Activated CD8-positive, alpha-beta T cell treated with anti-CD3 and anti-CD28 coated beads for 36 hours (primary cell): ENCODE results near the gene B4GALT2. TPM values are rescaled to one million over a fixed set of nuclear protein-coding genes. Genes with fewer than 3 reads are reported as not detected.

Source experiments
- ATAC-seq: fragments of 200-7000 bp; cut with Tn5 transposase; one replicate; pipeline ENCODE4 v1.10.0; 2021; ENCODE audit warnings: mild to moderate bottlenecking, moderate library complexity
- CTCF ChIA-PET: fragments of 350-600 bp; sonication (Branson Sonifier 250); formaldehyde crosslinking; loops from one replicate; lab custom pipeline; 2021; ENCODE audit warnings: antibody characterized with exemption; lab: Charles Lee
- POLR2A ChIA-PET: fragments of 350-600 bp; sonication (Branson Sonifier 250); formaldehyde crosslinking; loops from one replicate; lab custom pipeline; 2021; ENCODE audit warnings: antibody characterized with exemption; lab: Charles Lee
- DNase-seq: peaks from one replicate; pipeline ENCODE4 v3.0.0-alpha.2; 2020
- H3K27ac Mint-ChIP-seq: one replicate; pipeline ENCODE4 v1.8.0; 2021; ENCODE audit warnings: mild to moderate bottlenecking, mixed read lengths
- H3K27me3 Mint-ChIP-seq: one replicate; pipeline ENCODE4 v1.8.0; 2021; ENCODE audit warnings: mixed read lengths
- H3K36me3 Mint-ChIP-seq: one replicate; pipeline ENCODE4 v1.8.0; 2021; ENCODE audit warnings: low read depth, mixed read lengths
- H3K4me1 Mint-ChIP-seq: one replicate; pipeline ENCODE4 v1.8.0; 2021; ENCODE audit warnings: low read depth, mixed read lengths
- H3K4me3 Mint-ChIP-seq: one replicate; pipeline ENCODE4 v1.8.0; 2021; ENCODE audit warnings: mild to moderate bottlenecking, moderate library complexity, mixed read lengths
- H3K9me3 Mint-ChIP-seq: one replicate; pipeline ENCODE4 v1.8.0; 2021; ENCODE audit warnings: mixed read lengths
- CTCF ChIP-seq: fragments of 200-600 bp; IDR thresholded peaks from one replicate; pipeline ENCODE4 v1.8.0; 2022; ENCODE audit warnings: antibody characterized with exemption, mild to moderate bottlenecking
- intact Hi-C: fragments of 100-400 bp; cut with micrococcal nuclease; formaldehyde crosslinking; loops from one replicate; pipeline ENCODE4 v1.10.0; 2022
- total RNA-seq, 2 experiments: library from RNA; stranded (reverse); gene quantifications; one replicate each; pipeline ENCODE4 v1.2.3, GENCODE V29; 2021

Gene B4GALT2
- total RNA-seq, 2 experiments from 2014 or later, result 35.4 to 35.5 TPM

DNA sequence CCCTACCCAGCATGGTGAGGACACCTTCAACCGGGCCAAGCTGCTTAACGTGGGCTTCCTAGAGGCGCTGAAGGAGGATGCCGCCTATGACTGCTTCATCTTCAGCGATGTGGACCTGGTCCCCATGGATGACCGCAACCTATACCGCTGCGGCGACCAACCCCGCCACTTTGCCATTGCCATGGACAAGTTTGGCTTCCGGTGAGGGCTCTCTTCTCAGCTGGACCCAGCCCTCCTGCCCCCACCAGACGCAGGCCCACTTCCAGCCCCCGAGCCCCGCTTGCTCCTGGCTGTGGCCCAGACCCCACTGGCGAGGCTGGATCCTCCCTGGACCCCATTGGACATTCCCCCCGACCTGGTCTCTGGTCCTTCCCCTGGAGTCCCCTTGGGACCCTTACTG lies 5.8 kb downstream of the B4GALT2 start:
- no peak overlapping the region for H3K27ac Mint-ChIP-seq
- DNase-seq (no peak), ATAC-seq (no peak)
- no peaks in the 10 kb centered on the region for H3K27me3 Mint-ChIP-seq
- CTCF ChIA-PET, result no interaction called here
- peaks cover 6% of the 10 kb centered on the region for H3K4me1 Mint-ChIP-seq
- no peak overlapping the region for H3K4me3 Mint-ChIP-seq
- peaks cover 20% of the 10 kb centered on the region for H3K36me3 Mint-ChIP-seq
- intact Hi-C loops, result no loop called here
- H3K9me3 Mint-ChIP-seq, result no peaks in the 10 kb centered on the region
- POLR2A ChIA-PET, result interaction anchor here (1.2 kb wide), 1 partner anchor 10 kb away, joined by 3 read pairs; the partner anchor contains the start of gene ATP6V0B
- TF ChIP-seq CTCF, result no peak

DNA sequence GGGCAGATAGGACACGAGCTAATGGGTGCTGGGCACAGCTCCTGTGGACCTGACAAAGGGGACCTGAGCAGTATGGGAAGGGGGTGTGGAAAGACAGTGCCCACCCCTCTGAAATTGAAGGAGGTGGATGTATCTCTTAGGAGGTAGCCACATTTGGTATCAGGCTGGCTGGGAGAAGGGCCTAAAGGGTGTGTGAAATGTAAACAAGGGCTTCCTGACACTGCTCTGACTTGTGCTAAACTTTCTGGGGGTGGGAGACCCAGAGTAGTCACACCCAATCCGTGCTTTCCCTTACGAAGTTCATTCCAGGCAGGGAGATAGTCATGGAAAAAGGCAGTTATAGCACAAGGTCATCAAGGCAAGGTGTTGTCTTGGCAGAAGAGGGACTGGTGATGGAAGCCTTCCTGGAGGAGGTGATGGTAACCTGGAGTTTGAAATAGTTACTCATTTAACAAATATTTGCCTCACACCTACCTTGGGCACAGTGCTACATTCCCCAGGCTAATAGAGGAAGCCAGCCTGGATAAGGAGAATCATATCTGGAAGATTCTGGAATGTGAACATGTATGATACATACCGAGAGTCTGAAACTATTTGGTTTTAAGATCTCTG lies 7.1 kb downstream of the B4GALT2 start:
- Mint-ChIP-seq H3K27me3 (no peaks in the 10 kb centered on the region), H3K4me3 (no peak overlapping the region), H3K36me3 (peaks cover 13% of the 10 kb centered on the region), H3K9me3 (no peaks in the 10 kb centered on the region), H3K27ac (no peak overlapping the region), H3K4me1 (peaks cover 3% of the 10 kb centered on the region)
- intact Hi-C loops, result no loop called here
- ChIA-PET CTCF (interaction anchor here (1.5 kb wide), 1 partner anchor 19 kb away, joined by 3 read pairs; no protein-coding TSS in a partner anchor), POLR2A (interaction anchor here (1.2 kb wide), 1 partner anchor 11 kb away, joined by 3 read pairs; the partner anchor contains the start of gene ATP6V0B)
- no peak for ATAC-seq
- no peak for DNase-seq
- no peak for TF ChIP-seq CTCF

DNA sequence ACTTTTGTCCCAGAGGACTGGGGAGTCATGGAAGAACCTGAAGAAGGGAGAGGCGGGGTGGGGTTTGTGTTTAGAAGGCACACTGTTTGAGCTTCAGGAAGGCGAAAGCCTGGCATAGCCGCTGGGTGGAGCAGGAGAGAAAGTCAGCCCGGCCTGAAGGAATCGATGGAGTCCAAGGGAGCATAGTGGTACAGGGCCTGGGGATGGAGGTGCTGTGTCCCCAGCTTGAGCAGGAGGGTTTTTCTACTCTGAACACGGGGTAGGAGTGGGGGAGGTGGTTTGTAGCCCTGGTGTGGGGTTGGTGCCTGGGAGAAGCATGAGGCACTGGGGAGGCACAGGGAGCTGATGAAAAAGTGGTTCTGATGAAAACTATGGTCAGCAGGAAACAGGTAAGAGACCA lies 7.7 kb downstream of the B4GALT2 start:
- H3K27me3 Mint-ChIP-seq, result no peaks in the 10 kb centered on the region
- no peaks in the 10 kb centered on the region for H3K9me3 Mint-ChIP-seq
- ATAC-seq (no peak), DNase-seq (no peak)
- no peak overlapping the region for H3K4me3 Mint-ChIP-seq
- H3K27ac Mint-ChIP-seq, result no peak overlapping the region
- peaks cover 8% of the 10 kb centered on the region for H3K4me1 Mint-ChIP-seq
- TF ChIP-seq CTCF, result no peak
- POLR2A ChIA-PET, result interaction anchor here (1.8 kb wide), 1 partner anchor 12 kb away, joined by 7 read pairs; the partner anchor contains the start of gene ATP6V0B
- H3K36me3 Mint-ChIP-seq, result peaks cover 13% of the 10 kb centered on the region
- CTCF ChIA-PET, result interaction anchor here (1.5 kb wide), 1 partner anchor 18 kb away, joined by 3 read pairs; no protein-coding TSS in a partner anchor
- intact Hi-C loops, result no loop called here

DNA sequence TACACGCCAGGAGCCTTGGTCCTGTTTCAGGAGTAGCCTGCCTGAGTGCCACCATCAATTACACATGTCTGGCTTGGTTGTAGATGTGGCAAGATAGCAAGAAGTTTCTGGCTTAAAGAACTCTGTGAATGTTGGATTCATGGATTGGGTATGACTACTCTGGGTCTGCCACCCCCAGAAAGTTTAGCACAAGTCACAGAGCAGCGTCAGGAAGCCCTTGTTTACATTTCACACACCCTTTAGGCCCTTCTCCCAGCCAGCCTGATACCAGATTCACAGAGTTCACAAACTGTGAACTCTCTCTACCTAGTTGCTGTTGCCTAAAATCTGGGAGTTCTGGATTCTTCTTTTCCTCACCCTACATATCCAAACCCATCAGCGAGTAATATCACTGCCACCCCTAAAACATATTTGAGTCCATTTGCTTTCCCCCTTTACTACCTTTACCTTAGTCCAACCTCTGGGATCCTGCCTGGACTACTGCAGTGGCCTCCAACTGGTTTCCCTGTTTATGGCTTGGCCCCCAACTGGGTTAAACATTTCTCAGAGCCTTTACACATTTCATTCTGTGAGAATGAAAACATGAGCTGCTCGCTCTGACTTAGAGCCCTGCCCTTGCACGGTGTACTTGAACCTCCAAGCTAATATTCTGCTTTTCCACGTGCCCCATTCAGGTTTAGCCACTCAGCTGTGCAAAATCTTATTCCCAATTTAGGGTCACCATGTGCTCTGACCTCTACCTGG lies 8.3 kb downstream of the B4GALT2 start:
- intact Hi-C loops, result no loop called here
- CTCF ChIA-PET, result interaction anchor here (1.2 kb wide), 1 partner anchor 19 kb away, joined by 3 read pairs; no protein-coding TSS in a partner anchor
- Mint-ChIP-seq H3K27me3 (no peaks in the 10 kb centered on the region), H3K27ac (no peak overlapping the region), H3K36me3 (peaks cover 11% of the 10 kb centered on the region), H3K9me3 (no peaks in the 10 kb centered on the region), H3K4me1 (peaks cover 12% of the 10 kb centered on the region), H3K4me3 (no peak overlapping the region)
- ATAC-seq (no peak), DNase-seq (no peak)
- TF ChIP-seq CTCF, result no peak
- POLR2A ChIA-PET, result interaction anchor here (0.8 to 1.8 kb wide), 4 partner anchors 10 to 24 kb away, joined by 3 to 7 read pairs (median 3); partner anchors contain the start of gene ATP6V0B
